Ramos (cell line): ENCODE results near the gene CACNA1G.

Experiments
- in situ Hi-C: fragments of 300-500 bp; cut with MboI; formaldehyde crosslinking; loops from one replicate; pipeline ENCODE4 v1.14.3; 2022; ENCODE audit warnings: low sequenced_read_pairs; ENCODE audit not compliant: unreplicated experiment

The CACNA1G gene

GRCh38 chr17:50638966-50639713 is 78.6 kb downstream of the CACNA1G start:
- in situ Hi-C loops: no loop called here

- in situ Hi-C loops: no loop called here
These were observed 80.3 kb downstream of the CACNA1G start for GRCh38 chr17:50640686-50641351.

GRCh38 chr17:50641357-50641756 is 80.8 kb downstream of the CACNA1G start:
- in situ Hi-C loops: no loop called here

GRCh38 chr17:50642071-50642721 is 81.7 kb downstream of the CACNA1G start:
- in situ Hi-C loops: no loop called here

GRCh38 chr17:50642722-50643656 is 82.5 kb downstream of the CACNA1G start:
- in situ Hi-C loops: no loop called here

GRCh38 chr17:50645748-50646682 is 85.5 kb downstream of the CACNA1G start:
- in situ Hi-C loops: no loop called here

GRCh38 chr17:50647187-50647586 is 86.7 kb downstream of the CACNA1G start:
- in situ Hi-C loops: no loop called here

GRCh38 chr17:50649042-50649908 is 88.8 kb downstream of the CACNA1G start:
- in situ Hi-C loops: no loop called here

GRCh38 chr17:50651661-50652060 is 91.1 kb downstream of the CACNA1G start:
- in situ Hi-C loops: no loop called here

GRCh38 chr17:50653738-50654137 is 93.2 kb downstream of the CACNA1G start:
- in situ Hi-C loops: no loop called here

- in situ Hi-C loops: no loop called here
These were observed 96.0 kb downstream of the CACNA1G start for GRCh38 chr17:50656509-50656908.

- in situ Hi-C loops: no loop called here
These were observed 96.5 kb downstream of the CACNA1G start for GRCh38 chr17:50657054-50657453.

GRCh38 chr17:50657627-50658026 is 97.1 kb downstream of the CACNA1G start:
- in situ Hi-C loops: no loop called here

- in situ Hi-C loops: no loop called here
These were observed 98.1 kb downstream of the CACNA1G start for GRCh38 chr17:50658616-50659015.

- in situ Hi-C loops: no loop called here
These were observed 98.7 kb downstream of the CACNA1G start for GRCh38 chr17:50659179-50659578.

GRCh38 chr17:50660042-50660886 is 99.7 kb downstream of the CACNA1G start:
- in situ Hi-C loops: no loop called here

- in situ Hi-C loops: no loop called here
These were observed 100.4 kb downstream of the CACNA1G start for GRCh38 chr17:50660887-50661345.
